Lower leg skin (tissue), 4 donors: ENCODE measurements around the gene ZNF575. TPM values are rescaled to one million over a fixed set of nuclear protein-coding genes. Genes with fewer than 3 reads are reported as not detected.

ENCODE experiments used
- DNase-seq, 2 donors: peaks; one replicate each; pipeline ENCODE4 v3.0.0-alpha.2; 2019; ENCODE audit warnings: low spot score in 2 of 2
- H3K4me3 ChIP-seq: fragments of 200-600 bp; sonication (generic); 2 replicates; pipeline ENCODE4 v1.5.1; 2017; ENCODE audit warnings: mild to moderate bottlenecking, low read depth; ENCODE audit not compliant: poor library complexity, severe bottlenecking
- POLR2A ChIP-seq, 2 donors: fragments of 450-650 bp; IDR thresholded peaks; one replicate each; pipeline ENCODE4 v1.6.1; 2016 to 2017; ENCODE audit warnings: antibody characterized with exemption in 2 of 2, mild to moderate bottlenecking in 1 of 2, moderate library complexity in 1 of 2
- WGBS, 2 donors: methylation state at CpG; one replicate each; pipeline ENCODE4 v1.1.5; 2018; 5-methylcytosine and 5-hydroxymethylcytosine counted together
- intact Hi-C: fragments of 100-400 bp; cut with DNase I; formaldehyde crosslinking; loops from one replicate; pipeline ENCODE4 v1.15.0; 2023; ENCODE audit warnings: low total_unique reads
- total RNA-seq, 4 donors: library from RNA; depleted of rRNA; stranded (reverse); fragments of >200 nt; gene quantifications; one replicate each; pipeline ENCODE4 v1.1.0, GENCODE V29; 2016
- TF ChIP-seq, protein P1 (sequence below), 3 donors: fragments of 450-650 bp; IDR thresholded peaks; one replicate each; pipeline ENCODE4 v1.5.1; 2016; ENCODE audit warnings: antibody characterized with exemption in 3 of 3, mild to moderate bottlenecking in 3 of 3, moderate library complexity in 2 of 3

ZNF575 gene
- total RNA-seq, 4 donors from 2014 or later, result 0.42 to 0.94 (median 0.88) TPM; not detected in 1

DNA sequence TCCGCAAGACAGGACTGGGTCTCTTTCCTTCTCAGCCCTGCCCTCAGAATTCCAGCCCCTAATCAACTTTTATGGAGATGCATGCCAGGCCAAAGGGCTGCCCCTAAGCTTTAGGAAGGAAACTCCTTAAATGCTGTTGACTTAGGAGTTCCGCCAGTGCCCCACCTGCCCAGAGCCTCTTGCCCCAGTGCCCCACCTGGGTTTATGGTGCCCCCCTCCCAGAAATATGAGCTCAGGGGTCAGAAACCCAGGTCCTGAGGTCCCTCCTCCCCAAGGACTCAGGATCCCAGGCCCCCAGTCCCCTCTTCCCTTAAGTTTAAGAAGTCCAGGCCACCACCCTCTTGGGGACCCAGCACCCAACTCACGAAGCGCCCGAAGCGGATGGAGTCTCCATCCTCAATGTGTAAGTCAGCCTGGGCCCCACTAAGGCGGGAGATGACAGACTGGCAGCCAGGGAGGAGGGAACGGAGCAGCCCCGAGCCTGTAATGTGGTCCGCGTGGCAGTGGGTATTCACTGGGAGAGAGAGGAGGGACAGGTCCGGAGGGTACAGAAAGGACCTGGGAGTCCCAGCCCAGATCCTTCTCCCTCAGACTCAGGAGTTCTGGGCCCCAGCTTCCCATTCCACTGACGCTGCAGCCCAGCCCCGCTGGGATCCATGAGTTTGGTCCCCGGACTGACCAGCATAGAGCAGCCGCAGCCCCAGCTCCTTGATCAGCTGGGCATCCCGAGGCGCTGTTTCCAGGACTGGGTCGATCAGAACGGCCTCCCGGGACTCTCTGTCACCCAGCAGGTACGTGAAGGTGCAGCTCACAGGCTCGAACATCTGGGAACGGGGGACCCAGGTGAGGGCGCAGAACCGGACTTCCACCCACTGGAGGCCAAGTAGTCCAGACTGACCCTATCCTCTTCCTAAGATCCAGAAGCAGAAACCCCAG is 6.9 kb upstream of the ZNF575 start:
- peak overlapping the region; percentile 67 for H3K4me3 ChIP-seq
- DNase-seq, result peak in 1 of 2 donors; percentile 90
- TF ChIP-seq, protein P1, sequence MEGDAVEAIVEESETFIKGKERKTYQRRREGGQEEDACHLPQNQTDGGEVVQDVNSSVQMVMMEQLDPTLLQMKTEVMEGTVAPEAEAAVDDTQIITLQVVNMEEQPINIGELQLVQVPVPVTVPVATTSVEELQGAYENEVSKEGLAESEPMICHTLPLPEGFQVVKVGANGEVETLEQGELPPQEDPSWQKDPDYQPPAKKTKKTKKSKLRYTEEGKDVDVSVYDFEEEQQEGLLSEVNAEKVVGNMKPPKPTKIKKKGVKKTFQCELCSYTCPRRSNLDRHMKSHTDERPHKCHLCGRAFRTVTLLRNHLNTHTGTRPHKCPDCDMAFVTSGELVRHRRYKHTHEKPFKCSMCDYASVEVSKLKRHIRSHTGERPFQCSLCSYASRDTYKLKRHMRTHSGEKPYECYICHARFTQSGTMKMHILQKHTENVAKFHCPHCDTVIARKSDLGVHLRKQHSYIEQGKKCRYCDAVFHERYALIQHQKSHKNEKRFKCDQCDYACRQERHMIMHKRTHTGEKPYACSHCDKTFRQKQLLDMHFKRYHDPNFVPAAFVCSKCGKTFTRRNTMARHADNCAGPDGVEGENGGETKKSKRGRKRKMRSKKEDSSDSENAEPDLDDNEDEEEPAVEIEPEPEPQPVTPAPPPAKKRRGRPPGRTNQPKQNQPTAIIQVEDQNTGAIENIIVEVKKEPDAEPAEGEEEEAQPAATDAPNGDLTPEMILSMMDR (IDR thresholded peaks at IDR 0.05), result no peak
- no peak for TF ChIP-seq POLR2A (IDR thresholded peaks at IDR 0.05)
- WGBS, 2 donors, result 1 to 4% methylated on average over 19 to 26 of the region's 26 CpGs
- intact Hi-C loops, result no loop called here

DNA sequence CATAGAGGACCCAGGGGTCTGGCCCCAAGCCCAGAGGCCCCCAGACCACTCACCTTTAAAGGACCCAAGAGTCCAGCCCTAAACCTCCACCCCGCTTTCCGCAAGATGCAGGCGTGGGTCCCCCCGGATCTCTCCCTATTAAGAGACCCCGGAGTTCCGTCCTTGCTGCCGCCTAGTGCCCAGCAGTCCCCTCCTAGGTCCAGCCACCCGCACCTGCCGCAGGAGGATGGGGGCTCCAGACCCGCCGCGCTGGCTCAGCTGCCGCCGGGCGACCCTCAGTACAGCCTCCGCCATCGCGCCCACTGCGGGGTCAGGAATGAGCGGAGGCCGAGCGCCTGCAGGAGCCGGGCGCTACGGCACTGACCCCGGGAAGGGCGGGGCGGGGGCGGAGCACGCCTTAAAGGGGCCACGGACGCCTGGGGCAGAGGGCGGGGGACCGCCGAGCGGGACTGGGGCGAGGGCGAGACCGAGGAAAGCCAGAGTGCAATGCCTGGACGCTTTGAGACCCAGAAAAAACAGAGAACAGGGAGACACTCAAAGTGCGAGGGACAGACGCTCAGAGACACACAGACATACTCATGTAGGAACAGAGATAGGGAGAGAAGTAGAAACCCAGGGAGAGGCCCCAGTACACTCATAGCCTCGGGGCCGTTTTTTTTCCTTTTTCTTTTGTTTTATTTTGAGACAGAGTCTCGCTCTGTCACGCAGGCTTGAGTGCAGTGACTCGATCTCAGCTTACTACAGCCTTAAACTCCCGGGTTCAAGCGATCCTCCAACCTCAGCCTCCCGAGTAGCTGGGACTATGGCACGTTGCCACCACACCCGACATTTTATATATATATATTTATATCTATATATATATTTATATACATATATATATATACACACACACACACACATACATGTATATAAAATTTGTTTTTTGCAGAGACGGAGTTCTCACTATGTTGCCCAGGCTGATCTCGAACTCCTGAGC is 5.8 kb upstream of the ZNF575 start, which contains the start of gene ETHE1:
TSS of gene ETHE1 (minus strand) at position 318 of the 976 bp plus-strand sequence. CDS start at position 294, 24 bp downstream.
- TF ChIP-seq POLR2A (IDR thresholded peaks at IDR 0.05), result no peak
- TF ChIP-seq, protein P1 (IDR thresholded peaks at IDR 0.05), result no peak
- peak within 1 kb of the TSS; percentile 67 for H3K4me3 ChIP-seq
- peak; percentile 64 to 97 for DNase-seq
- intact Hi-C loops, result no loop called here
- WGBS, 2 donors, result 2 to 4% methylated on average over 40 to 47 of the region's 54 CpGs

DNA sequence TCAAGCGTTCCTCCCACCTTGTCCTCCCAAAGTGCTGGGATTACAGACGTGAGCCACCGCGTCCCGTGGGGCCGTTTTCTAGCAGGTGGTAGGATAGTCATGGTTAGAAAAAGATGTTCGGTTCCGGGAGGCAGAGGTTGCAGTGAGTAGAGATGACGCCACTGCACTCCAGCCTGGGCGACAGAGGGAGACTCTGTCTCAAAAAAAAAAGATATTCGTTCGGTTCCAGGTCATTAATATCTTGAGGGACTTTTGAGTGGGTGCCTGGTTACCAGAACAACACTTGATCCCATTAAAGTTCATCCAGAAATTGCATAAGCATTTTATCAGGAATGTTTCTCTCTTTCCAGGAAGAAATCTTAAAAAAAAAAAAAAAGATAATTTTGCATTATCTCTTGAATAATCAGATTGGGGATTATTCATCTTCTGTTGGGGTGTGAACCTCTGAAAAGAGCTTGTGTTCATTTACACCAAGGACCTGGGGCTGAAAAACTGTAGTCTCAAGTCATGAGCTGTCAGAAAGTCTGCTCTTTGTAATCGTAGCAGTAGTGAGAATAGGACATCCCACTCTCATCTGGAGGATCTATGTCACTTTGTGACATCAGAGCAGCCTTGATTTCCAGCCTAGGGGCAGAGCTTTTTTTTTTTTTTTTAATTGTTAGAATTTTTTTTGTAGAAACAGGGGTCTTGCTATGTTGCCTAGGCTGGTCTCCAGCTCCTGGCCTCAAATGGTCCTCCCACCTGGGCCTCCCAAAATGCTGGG is 4.9 kb upstream of the ZNF575 start:
- H3K4me3 ChIP-seq, result no peak overlapping the region
- DNase-seq, result no peak
- intact Hi-C loops, result no loop called here
- TF ChIP-seq, protein P1 (IDR thresholded peaks at IDR 0.05), result no peak
- no peak for TF ChIP-seq POLR2A (IDR thresholded peaks at IDR 0.05)
- 21 to 27% methylated on average over 13 of the region's 13 CpGs for WGBS, 2 donors

DNA sequence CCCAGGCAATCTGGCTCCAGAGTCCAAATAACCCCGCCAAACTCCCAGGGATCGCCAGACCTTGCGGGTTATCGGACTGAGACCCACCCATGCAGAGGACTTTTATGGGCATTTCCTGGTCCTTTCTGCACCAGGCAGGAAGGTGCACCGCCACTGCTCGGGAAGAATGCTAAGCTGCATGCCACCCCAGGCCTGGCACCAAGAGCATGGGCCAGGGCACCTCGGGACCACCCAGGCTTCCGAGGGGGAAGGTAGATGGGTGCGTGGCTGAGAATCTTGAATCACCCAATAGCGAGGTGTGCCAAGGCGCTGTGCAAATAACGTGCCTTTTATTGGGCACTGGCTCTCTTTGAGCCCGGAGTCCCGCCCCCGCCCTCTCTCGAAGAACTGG is 422 bp upstream of the ZNF575 start:
- TF ChIP-seq, protein P1 (IDR thresholded peaks at IDR 0.05), result no peak
- TF ChIP-seq POLR2A (IDR thresholded peaks at IDR 0.05), result no peak
- intact Hi-C loops, result no loop called here
- H3K4me3 ChIP-seq, result peak overlapping the region; percentile 60
- 1 to 2% methylated on average over 13 of the region's 16 CpGs for WGBS, 2 donors
- peak; percentile 32 to 88 for DNase-seq
